HEK293 (cell line): ENCODE measurements around the gene ADAMTS2.

Experiments used
- CTCF ChIA-PET: fragments of 350-600 bp; formaldehyde crosslinking; extraction: SDS; loops from one replicate; lab custom pipeline; 2021; ENCODE audit warnings: antibody characterized with exemption; lab: Yijun Ruan, JAX
- POLR2A ChIA-PET: fragments of 300-600 bp; formaldehyde crosslinking; extraction: SDS; loops from one replicate; lab custom pipeline; 2020; ENCODE audit warnings: antibody characterized with exemption, inconsistent platforms; lab: Yijun Ruan, JAX
- H3K27ac ChIP-seq: fragments of 200-500 bp; sonication (Bioruptor generic); 2 replicates; pipeline ENCODE4 v1.5.1; 2014; ENCODE audit warnings: low read depth, low read length, control low read depth, inconsistent platforms; ENCODE audit errors: extremely low read depth
- H3K36me3 ChIP-seq, 2 experiments: fragments of 200-500 bp in 1 of 2; sonication (Bioruptor generic) in 1 of 2; 1 replicate in 1 of 2; 2 replicates in 1 of 2; pipeline ENCODE4 v1.5.1; 2014 to 2017; ENCODE audit warnings: inconsistent platforms in 2 of 2, low read length in 2 of 2; ENCODE audit not compliant: control insufficient read depth in 2 of 2, insufficient read depth in 1 of 2
- H3K4me1 ChIP-seq: fragments of 200-500 bp; sonication (Bioruptor generic); 2 replicates; pipeline ENCODE4 v1.5.1; 2014; ENCODE audit warnings: mild to moderate bottlenecking, low read length, inconsistent platforms; ENCODE audit not compliant: control insufficient read depth, insufficient read depth
- H3K4me3 ChIP-seq: 2 replicates; pipeline ENCODE4 v1.5.1; 2011; ENCODE audit warnings: low read depth, mild to moderate bottlenecking, control low read depth, low read length, moderate library complexity
- H3K9me3 ChIP-seq: fragments of 200-500 bp; sonication (Bioruptor generic); 2 replicates; pipeline ENCODE4 v1.5.1; 2014; ENCODE audit warnings: low read depth, low read length, inconsistent platforms; ENCODE audit not compliant: control insufficient read depth, insufficient read depth
- AEBP2 ChIP-seq: fragments of 450-650 bp; formaldehyde crosslinking; IDR thresholded peaks from 2 replicates; pipeline ENCODE4 v1.5.1; 2016; ENCODE audit warnings: missing biosample characterization, missing genetic modification characterization, borderline replicate concordance
- GLI4 ChIP-seq: fragments of 450-650 bp; formaldehyde crosslinking; IDR thresholded peaks from 2 replicates; pipeline ENCODE4 v1.5.1; 2016; ENCODE audit warnings: missing biosample characterization, missing genetic modification characterization
- KLF17 ChIP-seq: fragments of 450-650 bp; formaldehyde crosslinking; IDR thresholded peaks from 2 replicates; pipeline ENCODE4 v1.5.1; 2016; ENCODE audit warnings: missing biosample characterization, missing genetic modification characterization
- PRDM6 ChIP-seq: fragments of 450-650 bp; formaldehyde crosslinking; IDR thresholded peaks from 2 replicates; pipeline ENCODE4 v1.5.1; 2017; ENCODE audit warnings: missing biosample characterization, missing genetic modification characterization
- SP7 ChIP-seq: fragments of 450-650 bp; formaldehyde crosslinking; IDR thresholded peaks from 2 replicates; pipeline ENCODE4 v1.5.1; 2016; ENCODE audit warnings: missing biosample characterization, missing genetic modification characterization
- ZBTB11 ChIP-seq: fragments of 450-650 bp; formaldehyde crosslinking; conservative IDR thresholded peaks from 2 replicates; pipeline ENCODE4 v1.5.1; 2016; ENCODE audit warnings: low read depth, missing biosample characterization, missing genetic modification characterization
- ZBTB26 ChIP-seq: fragments of 450-650 bp; formaldehyde crosslinking; optimal IDR thresholded peaks from 2 replicates; pipeline ENCODE3; 2016; ENCODE audit warnings: missing biosample characterization, mild to moderate bottlenecking, missing genetic modification characterization
- ZFP41 ChIP-seq: fragments of 450-650 bp; formaldehyde crosslinking; IDR thresholded peaks from 2 replicates; pipeline ENCODE4 v1.5.1; 2016; ENCODE audit warnings: missing biosample characterization, missing genetic modification characterization, borderline replicate concordance
- ZNF140 ChIP-seq: fragments of 450-650 bp; formaldehyde crosslinking; IDR thresholded peaks from 2 replicates; pipeline ENCODE4 v1.5.1; 2016; ENCODE audit warnings: missing biosample characterization, missing genetic modification characterization
- ZNF600 ChIP-seq: fragments of 450-650 bp; formaldehyde crosslinking; IDR thresholded peaks from 2 replicates; pipeline ENCODE4 v1.5.1; 2016; ENCODE audit warnings: missing biosample characterization, missing genetic modification characterization
- ZNF624 ChIP-seq: fragments of 450-650 bp; formaldehyde crosslinking; IDR thresholded peaks from 2 replicates; pipeline ENCODE4 v1.5.1; 2017; ENCODE audit warnings: missing biosample characterization, missing genetic modification characterization
- ZNF626 ChIP-seq: fragments of 450-650 bp; sonication (Bioruptor Pico); formaldehyde crosslinking; IDR thresholded peaks from 2 replicates; pipeline ENCODE4 v1.5.1; 2018; ENCODE audit warnings: missing biosample characterization, missing genetic modification characterization, inconsistent platforms
- ZNF837 ChIP-seq: fragments of 450-650 bp; formaldehyde crosslinking; IDR thresholded peaks from 2 replicates; pipeline ENCODE4 v1.5.1; 2016; ENCODE audit warnings: missing biosample characterization, missing genetic modification characterization
- TF ChIP-seq, protein P1 (sequence below): fragments of 450-650 bp; formaldehyde crosslinking; IDR thresholded peaks from 2 replicates; pipeline ENCODE4 v1.5.1; 2016; ENCODE audit warnings: missing biosample characterization, missing genetic modification characterization
- TF ChIP-seq, protein P2 (sequence below): fragments of 450-650 bp; formaldehyde crosslinking; IDR thresholded peaks from 2 replicates; pipeline ENCODE4 v1.5.1; 2016; ENCODE audit warnings: missing biosample characterization, missing genetic modification characterization

ADAMTS2 gene

DNA sequence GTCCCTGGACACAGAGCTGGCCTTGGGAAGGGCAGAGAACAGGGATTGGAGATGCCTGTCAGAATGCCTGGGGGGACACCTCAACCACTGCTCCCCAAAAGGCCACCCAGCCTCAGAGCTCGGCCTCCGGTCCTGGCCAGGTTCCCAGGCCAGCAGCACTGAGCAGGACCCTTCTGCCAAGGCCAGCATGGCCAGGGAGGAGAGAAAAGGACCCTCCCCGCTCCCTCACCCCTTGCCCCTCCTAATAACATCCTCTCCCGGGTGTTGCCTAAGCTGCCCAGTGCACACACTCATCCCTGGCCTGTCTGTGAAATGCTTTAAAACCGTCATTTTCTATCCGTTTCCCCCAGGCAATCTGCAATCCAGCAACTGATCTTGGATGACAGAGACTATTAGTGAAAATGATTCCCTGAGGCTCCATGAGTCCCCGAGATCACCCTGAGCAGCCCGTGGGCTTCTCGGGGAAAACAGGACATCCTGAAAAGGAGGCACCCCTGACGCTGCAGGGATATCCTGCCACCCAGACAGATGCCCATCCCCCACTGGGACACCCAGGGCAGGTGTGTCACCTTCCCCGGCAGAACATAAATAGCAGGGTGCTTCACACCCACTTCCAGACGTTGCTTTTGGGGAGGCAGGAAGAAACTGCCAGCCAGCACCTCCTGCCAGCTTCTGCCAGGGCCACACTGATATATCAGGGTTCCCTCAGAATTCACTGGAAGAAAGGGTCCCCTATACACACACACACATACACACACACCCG is 75.3 kb downstream of the ADAMTS2 start:
- no peak overlapping the region for H3K4me3 ChIP-seq
- no peaks in the 10 kb centered on the region; the same call in 1 of the 2 replicates for H3K4me1 ChIP-seq
- no peak overlapping the region for H3K27ac ChIP-seq
- TF ChIP-seq ZBTB11 (tag by site-specific recombination) (no peak), ZNF837 (tag by site-specific recombination) (no peak), ZNF624 (tag by site-specific recombination) (no peak)
- TF ChIP-seq, all 188 proteins: peak for 0
- Histone ChIP-seq H3K36me3 (no peaks in the 10 kb centered on the region), H3K9me3 (no peaks in the 10 kb centered on the region)
- ChIA-PET CTCF (no interaction called here), POLR2A (no interaction called here)

DNA sequence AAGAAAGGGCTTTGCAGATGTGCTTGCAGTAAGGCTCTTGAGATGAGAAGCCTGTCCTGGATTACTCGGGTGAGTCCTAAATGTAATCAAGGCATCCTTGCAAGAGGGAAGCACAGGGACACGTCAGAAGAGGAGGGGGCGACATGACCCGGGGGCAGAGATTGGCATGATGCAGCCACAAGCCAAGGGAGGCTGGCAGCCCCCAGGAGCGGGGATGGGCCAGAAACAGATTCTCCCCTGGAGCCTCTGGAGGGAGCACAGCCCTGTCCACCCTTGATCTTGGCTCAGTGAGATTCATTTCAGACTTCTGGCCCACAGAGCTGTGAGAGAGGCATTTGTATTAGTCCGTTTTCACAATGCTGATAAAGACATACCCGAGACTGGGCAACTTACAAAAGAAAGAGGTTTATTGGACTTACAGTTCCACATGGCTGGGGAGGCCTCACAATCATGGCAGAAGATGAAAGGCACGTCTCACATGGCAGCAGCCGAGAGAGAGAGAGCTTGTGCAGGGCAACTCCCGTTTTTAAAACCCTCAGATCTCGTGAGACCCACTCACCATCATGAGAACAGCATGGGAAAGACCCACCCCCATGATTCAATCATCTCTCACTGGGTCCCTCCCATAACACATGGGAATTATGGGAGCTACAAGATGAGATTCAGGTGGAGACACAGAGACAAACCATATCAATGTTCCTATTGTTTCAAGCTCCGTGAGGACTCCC is 76.1 kb downstream of the ADAMTS2 start:
- H3K4me1 ChIP-seq: no peaks in the 10 kb centered on the region; the same call in 1 of the 2 replicates
- ChIA-PET CTCF (no interaction called here), POLR2A (no interaction called here)
- H3K27ac ChIP-seq: no peak overlapping the region
- no peak overlapping the region for H3K4me3 ChIP-seq
- no peaks in the 10 kb centered on the region for H3K9me3 ChIP-seq
- H3K36me3 ChIP-seq: no peaks in the 10 kb centered on the region
- TF ChIP-seq, protein P1, sequence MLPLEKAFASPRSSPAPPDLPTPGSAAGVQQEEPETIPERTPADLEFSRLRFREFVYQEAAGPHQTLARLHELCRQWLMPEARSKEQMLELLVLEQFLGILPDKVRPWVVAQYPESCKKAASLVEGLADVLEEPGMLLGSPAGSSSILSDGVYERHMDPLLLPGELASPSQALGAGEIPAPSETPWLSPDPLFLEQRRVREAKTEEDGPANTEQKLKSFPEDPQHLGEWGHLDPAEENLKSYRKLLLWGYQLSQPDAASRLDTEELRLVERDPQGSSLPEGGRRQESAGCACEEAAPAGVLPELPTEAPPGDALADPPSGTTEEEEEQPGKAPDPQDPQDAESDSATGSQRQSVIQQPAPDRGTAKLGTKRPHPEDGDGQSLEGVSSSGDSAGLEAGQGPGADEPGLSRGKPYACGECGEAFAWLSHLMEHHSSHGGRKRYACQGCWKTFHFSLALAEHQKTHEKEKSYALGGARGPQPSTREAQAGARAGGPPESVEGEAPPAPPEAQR (tag by site-specific recombination): no peak
- TF ChIP-seq PRDM6: no peak
- no peak for TF ChIP-seq ZNF626 (tag by site-specific recombination)
- no peak for TF ChIP-seq SP7 (tag by site-specific recombination)
- no peak for TF ChIP-seq ZNF140 (tag by site-specific recombination)
- TF ChIP-seq KLF17 (tag by site-specific recombination): no peak
- no peak for TF ChIP-seq ZFP41 (tag by site-specific recombination)
- no peak for TF ChIP-seq AEBP2 (tag by site-specific recombination)
- no peak for TF ChIP-seq ZNF600 (tag by site-specific recombination)
- TF ChIP-seq ZBTB26: no peak
- TF ChIP-seq GLI4 (tag by site-specific recombination): no peak
- TF ChIP-seq, protein P2, sequence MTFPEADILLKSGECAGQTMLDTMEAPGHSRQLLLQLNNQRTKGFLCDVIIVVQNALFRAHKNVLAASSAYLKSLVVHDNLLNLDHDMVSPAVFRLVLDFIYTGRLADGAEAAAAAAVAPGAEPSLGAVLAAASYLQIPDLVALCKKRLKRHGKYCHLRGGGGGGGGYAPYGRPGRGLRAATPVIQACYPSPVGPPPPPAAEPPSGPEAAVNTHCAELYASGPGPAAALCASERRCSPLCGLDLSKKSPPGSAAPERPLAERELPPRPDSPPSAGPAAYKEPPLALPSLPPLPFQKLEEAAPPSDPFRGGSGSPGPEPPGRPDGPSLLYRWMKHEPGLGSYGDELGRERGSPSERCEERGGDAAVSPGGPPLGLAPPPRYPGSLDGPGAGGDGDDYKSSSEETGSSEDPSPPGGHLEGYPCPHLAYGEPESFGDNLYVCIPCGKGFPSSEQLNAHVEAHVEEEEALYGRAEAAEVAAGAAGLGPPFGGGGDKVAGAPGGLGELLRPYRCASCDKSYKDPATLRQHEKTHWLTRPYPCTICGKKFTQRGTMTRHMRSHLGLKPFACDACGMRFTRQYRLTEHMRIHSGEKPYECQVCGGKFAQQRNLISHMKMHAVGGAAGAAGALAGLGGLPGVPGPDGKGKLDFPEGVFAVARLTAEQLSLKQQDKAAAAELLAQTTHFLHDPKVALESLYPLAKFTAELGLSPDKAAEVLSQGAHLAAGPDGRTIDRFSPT (tag by site-specific recombination): no peak
